Breast epithelium (tissue), 3 donors: ENCODE data around the gene LY86.

Experiments used
- CTCF ChIP-seq, 3 donors: fragments of 450-650 bp; IDR thresholded peaks; one replicate each; pipeline ENCODE4 v1.5.1; 2016 to 2017; ENCODE audit warnings: antibody characterized with exemption in 3 of 3, mild to moderate bottlenecking in 3 of 3, moderate library complexity in 3 of 3
- POLR2A ChIP-seq: fragments of 450-650 bp; IDR thresholded peaks from one replicate; pipeline ENCODE4 v1.6.1; 2016; ENCODE audit warnings: antibody characterized with exemption, mild to moderate bottlenecking, moderate library complexity

GRCh38 chr6:6643398-6643797 is 54.9 kb downstream of the LY86 start:
- TF ChIP-seq CTCF (IDR thresholded peaks at IDR 0.05) (no peak), POLR2A (no peak)
